Chondrocyte (in vitro differentiated cells): ENCODE results near the gene CCN5. TPM values are rescaled to one million over a fixed set of nuclear protein-coding genes. Genes with fewer than 3 reads are reported as not detected.

Experiments
- DNase-seq: peaks from one replicate; pipeline ENCODE4 v3.0.0; 2021; ENCODE audit warnings: mixed read lengths, low spot score
- H3K27ac Mint-ChIP-seq: one replicate; pipeline ENCODE4 v1.8.0; 2021; ENCODE audit warnings: mild to moderate bottlenecking, moderate library complexity, mixed read lengths; ENCODE audit not compliant: unreplicated experiment
- H3K27me3 Mint-ChIP-seq: 2 replicates; pipeline ENCODE4 v1.8.0; 2021; ENCODE audit warnings: low read depth, mixed read lengths
- H3K36me3 Mint-ChIP-seq: 2 replicates; pipeline ENCODE4 v1.8.0; 2021; ENCODE audit warnings: low read depth, mixed read lengths
- H3K4me1 Mint-ChIP-seq: 2 replicates; pipeline ENCODE4 v1.8.0; 2021; ENCODE audit warnings: low read depth, mild to moderate bottlenecking, mixed read lengths
- H3K4me3 Mint-ChIP-seq: one replicate; pipeline ENCODE4 v1.8.0; 2021; ENCODE audit warnings: mild to moderate bottlenecking, moderate library complexity, mixed read lengths; ENCODE audit not compliant: unreplicated experiment
- H3K9me3 Mint-ChIP-seq: 2 replicates; pipeline ENCODE4 v1.8.0; 2021; ENCODE audit warnings: low read depth, mixed read lengths
- total RNA-seq: library from RNA; stranded (reverse); gene quantifications from 3 replicates; pipeline ENCODE4 v1.2.1, GENCODE V29; 2021
- TF ChIP-seq, protein P1 (sequence below): fragments of 200-600 bp; sonication (generic); IDR thresholded peaks from 2 replicates; pipeline ENCODE4 v1.5.0; 2021; ENCODE audit warnings: antibody characterized with exemption, mild to moderate bottlenecking, moderate library complexity

The CCN5 gene
- total RNA-seq, 1 donor from 2014 or later = 1.7 TPM

GRCh38 chr20:44706301-44707017, 8.7 kb upstream of the CCN5 start:
- TF ChIP-seq, protein P1, sequence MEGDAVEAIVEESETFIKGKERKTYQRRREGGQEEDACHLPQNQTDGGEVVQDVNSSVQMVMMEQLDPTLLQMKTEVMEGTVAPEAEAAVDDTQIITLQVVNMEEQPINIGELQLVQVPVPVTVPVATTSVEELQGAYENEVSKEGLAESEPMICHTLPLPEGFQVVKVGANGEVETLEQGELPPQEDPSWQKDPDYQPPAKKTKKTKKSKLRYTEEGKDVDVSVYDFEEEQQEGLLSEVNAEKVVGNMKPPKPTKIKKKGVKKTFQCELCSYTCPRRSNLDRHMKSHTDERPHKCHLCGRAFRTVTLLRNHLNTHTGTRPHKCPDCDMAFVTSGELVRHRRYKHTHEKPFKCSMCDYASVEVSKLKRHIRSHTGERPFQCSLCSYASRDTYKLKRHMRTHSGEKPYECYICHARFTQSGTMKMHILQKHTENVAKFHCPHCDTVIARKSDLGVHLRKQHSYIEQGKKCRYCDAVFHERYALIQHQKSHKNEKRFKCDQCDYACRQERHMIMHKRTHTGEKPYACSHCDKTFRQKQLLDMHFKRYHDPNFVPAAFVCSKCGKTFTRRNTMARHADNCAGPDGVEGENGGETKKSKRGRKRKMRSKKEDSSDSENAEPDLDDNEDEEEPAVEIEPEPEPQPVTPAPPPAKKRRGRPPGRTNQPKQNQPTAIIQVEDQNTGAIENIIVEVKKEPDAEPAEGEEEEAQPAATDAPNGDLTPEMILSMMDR = no peak
- Mint-ChIP-seq H3K9me3 (no peaks in the 10 kb centered on the region), H3K27me3 (no peaks in the 10 kb centered on the region), H3K4me3 (no peak overlapping the region), H3K36me3 (no peaks in the 10 kb centered on the region), H3K27ac (peak overlapping the region; percentile 92), H3K4me1 (peaks cover 56% of the 10 kb centered on the region)
- no peak for DNase-seq

- Mint-ChIP-seq H3K36me3 (no peaks in the 10 kb centered on the region), H3K4me1 (peaks cover 55% of the 10 kb centered on the region), H3K27me3 (no peaks in the 10 kb centered on the region), H3K27ac (peak overlapping the region; percentile 92), H3K9me3 (no peaks in the 10 kb centered on the region), H3K4me3 (no peak overlapping the region)
- DNase-seq = no peak
- TF ChIP-seq, protein P1 = no peak
Measured at GRCh38 chr20:44707018-44707579, 8.1 kb upstream of the CCN5 start.

GRCh38 chr20:44709380-44709779, 5.8 kb upstream of the CCN5 start:
- H3K9me3 Mint-ChIP-seq = no peaks in the 10 kb centered on the region
- DNase-seq = no peak
- no peak overlapping the region for H3K27ac Mint-ChIP-seq
- H3K27me3 Mint-ChIP-seq = no peaks in the 10 kb centered on the region
- H3K4me1 Mint-ChIP-seq = peaks cover 43% of the 10 kb centered on the region
- TF ChIP-seq, protein P1 = no peak
- no peak overlapping the region for H3K4me3 Mint-ChIP-seq
- H3K36me3 Mint-ChIP-seq = no peaks in the 10 kb centered on the region

- Mint-ChIP-seq H3K4me3 (no peak overlapping the region), H3K27ac (no peak overlapping the region), H3K9me3 (no peaks in the 10 kb centered on the region), H3K27me3 (no peaks in the 10 kb centered on the region), H3K36me3 (no peaks in the 10 kb centered on the region), H3K4me1 (peaks cover 43% of the 10 kb centered on the region)
- TF ChIP-seq, protein P1 = no peak
- no peak for DNase-seq
Measured at GRCh38 chr20:44709797-44710196, 5.4 kb upstream of the CCN5 start.

DNA sequence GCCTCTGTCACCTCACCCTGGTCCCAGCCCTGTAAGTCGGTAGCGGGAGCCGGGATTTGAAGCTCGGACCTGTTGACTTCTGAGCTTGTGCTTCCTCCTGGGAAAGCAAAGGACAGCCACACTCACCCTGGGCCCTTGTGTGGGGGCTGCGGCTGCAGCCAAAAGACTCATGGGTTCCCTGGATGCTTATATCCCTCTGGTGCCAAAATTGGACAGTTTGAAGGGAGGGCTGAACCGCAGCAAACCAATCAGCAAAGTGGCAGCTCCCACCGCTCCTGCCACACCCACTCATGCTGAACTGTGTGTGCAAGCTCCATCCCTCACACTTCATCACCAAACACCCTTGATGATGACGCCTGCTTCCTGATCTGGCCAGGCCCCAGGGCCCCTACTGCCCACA, 3.9 kb upstream of the CCN5 start:
- TF ChIP-seq, protein P1 = no peak
- Mint-ChIP-seq H3K4me3 (no peak overlapping the region), H3K36me3 (no peaks in the 10 kb centered on the region), H3K4me1 (peaks cover 47% of the 10 kb centered on the region), H3K27ac (no peak overlapping the region), H3K27me3 (no peaks in the 10 kb centered on the region), H3K9me3 (no peaks in the 10 kb centered on the region)
- no peak for DNase-seq
